ENCODE measurements around the gene STXBP6. TPM values are rescaled to one million over a fixed set of nuclear protein-coding genes. Genes with fewer than 3 reads are reported as not detected.

The STXBP6 gene
- total RNA-seq, 4 donors from 2014 or later: 2.6 to 5.5 (median 4.4) TPM

DNA sequence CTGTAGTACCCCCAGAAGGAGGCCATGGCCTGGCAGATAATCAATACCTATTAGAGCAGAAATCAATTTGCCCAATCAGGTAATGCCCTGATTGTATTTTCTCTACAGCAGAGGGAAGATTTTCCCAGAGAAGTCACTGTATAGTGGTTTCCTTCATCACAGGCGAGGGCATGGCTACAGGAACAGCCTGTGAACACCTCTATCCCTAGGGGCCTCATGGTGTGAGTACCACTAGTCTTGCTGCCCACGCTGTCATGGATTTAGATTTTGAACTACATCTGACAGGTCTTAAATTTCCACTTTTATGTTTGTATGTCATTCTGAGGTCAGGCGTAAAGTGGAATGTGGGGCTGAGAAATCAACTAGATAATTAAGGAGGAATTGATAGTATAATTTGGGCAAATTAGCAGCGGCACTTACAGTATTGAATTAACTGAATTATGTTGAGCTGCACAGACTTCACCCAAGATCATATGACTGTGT is 42.4 kb upstream of the STXBP6 start:
- intact Hi-C loops (cut with DNase I; ENCODE audit: low total_unique reads) (no loop called here), in situ Hi-C loops (cut with MboI; ENCODE audit: low sequenced_read_pairs in 4 of 4) (no loop called here)
- no peaks in the 10 kb centered on the region for H3K4me1 ChIP-seq
- TF ChIP-seq POLR2A (IDR thresholded peaks at IDR 0.05): no peak
- TF ChIP-seq, protein P1, sequence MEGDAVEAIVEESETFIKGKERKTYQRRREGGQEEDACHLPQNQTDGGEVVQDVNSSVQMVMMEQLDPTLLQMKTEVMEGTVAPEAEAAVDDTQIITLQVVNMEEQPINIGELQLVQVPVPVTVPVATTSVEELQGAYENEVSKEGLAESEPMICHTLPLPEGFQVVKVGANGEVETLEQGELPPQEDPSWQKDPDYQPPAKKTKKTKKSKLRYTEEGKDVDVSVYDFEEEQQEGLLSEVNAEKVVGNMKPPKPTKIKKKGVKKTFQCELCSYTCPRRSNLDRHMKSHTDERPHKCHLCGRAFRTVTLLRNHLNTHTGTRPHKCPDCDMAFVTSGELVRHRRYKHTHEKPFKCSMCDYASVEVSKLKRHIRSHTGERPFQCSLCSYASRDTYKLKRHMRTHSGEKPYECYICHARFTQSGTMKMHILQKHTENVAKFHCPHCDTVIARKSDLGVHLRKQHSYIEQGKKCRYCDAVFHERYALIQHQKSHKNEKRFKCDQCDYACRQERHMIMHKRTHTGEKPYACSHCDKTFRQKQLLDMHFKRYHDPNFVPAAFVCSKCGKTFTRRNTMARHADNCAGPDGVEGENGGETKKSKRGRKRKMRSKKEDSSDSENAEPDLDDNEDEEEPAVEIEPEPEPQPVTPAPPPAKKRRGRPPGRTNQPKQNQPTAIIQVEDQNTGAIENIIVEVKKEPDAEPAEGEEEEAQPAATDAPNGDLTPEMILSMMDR (IDR thresholded peaks at IDR 0.05 in 4 of 5, conservative IDR thresholded peaks at IDR 0.05 in 1 of 5): no peak
- no peak overlapping the region for H3K27ac ChIP-seq
- no peak for ATAC-seq
- H3K27me3 ChIP-seq: no peaks in the 10 kb centered on the region
- DNase-seq: no peak
- H3K36me3 ChIP-seq: no peaks in the 10 kb centered on the region
- H3K4me3 ChIP-seq: no peak overlapping the region
- H3K9me3 ChIP-seq: no peaks in the 10 kb centered on the region

DNA sequence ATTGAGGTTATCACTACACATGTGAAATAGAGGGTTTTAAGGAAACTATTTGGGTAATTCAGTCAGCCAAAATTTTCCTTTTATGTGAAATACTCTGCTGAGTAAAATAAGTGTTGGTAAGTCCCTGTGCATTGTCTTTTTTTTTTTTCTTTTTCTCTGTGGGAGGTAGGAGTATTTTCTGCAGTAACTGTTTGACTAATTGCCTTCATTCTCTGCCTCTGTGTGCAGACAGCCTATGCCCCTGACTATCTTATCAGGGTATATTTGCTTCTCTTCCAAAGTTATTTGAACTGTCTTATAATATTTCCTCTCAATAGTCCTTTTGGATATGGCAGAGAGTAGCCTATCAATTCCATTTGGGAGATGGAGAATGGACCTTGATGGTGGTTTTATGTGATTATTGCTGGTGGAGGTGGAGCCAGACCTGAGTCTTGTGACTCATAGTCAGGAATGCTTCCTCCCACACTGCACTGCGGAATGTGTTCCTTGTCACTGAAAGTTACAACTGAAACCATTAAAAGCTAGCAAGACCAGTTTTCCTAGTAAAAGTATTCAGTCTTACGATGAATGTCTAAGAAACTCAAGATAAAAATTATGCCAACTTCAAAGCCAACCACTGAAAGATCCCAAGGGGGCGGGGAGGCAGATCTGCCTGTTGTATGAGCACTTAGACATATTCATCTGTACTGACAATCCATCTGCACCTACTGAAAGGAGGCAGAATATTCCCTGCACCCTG is 40.9 kb upstream of the STXBP6 start:
- Histone ChIP-seq H3K9me3 (no peaks in the 10 kb centered on the region), H3K4me3 (no peak overlapping the region), H3K36me3 (no peaks in the 10 kb centered on the region), H3K27me3 (no peaks in the 10 kb centered on the region), H3K27ac (no peak overlapping the region), H3K4me1 (no peaks in the 10 kb centered on the region)
- no peak for DNase-seq
- ATAC-seq: no peak
- in situ Hi-C loops (cut with MboI; ENCODE audit: low sequenced_read_pairs in 4 of 4) (no loop called here), intact Hi-C loops (cut with DNase I; ENCODE audit: low total_unique reads) (no loop called here)
- TF ChIP-seq POLR2A (IDR thresholded peaks at IDR 0.05): no peak
- TF ChIP-seq, protein P1 (IDR thresholded peaks at IDR 0.05 in 4 of 5, conservative IDR thresholded peaks at IDR 0.05 in 1 of 5): no peak

DNA sequence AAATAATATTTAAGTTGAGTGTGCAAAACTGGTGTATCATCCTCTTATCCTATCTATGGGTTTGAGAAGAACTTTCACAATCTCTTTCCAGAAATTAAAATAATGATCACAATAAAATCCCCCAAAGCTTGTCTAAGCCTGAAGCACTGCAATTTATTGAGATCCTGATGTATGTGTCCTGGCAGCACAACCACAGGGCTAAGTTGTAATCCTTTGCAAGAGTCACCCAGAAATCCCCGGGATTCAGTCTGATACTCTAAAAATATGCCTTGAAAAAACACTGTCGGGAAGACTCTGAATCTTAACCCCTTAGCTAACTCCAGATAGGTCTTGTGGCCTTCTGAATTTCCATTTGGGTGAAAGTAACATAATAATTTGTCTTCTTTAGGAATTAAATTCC is 40.3 kb upstream of the STXBP6 start:
- H3K4me3 ChIP-seq: no peak overlapping the region
- H3K27ac ChIP-seq: no peak overlapping the region

DNA sequence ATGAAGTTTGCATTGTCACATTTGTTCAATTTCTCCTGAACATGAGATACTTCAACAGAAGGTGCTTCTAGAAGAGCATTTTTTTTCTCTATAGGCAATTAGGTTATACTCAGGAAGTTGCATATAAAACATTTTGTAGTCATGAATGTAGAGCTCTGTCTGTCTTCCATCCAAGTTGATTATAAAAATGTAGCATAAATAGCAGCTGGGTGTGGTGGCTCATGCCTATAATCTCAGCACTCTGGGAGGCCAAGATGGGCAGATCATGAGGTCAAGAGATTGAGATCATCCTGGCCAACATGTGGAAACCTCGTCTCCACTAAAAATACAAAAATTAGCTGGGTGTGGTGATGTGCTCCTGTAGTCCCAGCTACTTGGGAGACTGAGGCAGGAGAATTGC is 39.5 kb upstream of the STXBP6 start:
- Histone ChIP-seq H3K36me3 (no peaks in the 10 kb centered on the region), H3K27me3 (no peaks in the 10 kb centered on the region), H3K4me3 (no peak overlapping the region), H3K9me3 (no peaks in the 10 kb centered on the region), H3K4me1 (no peaks in the 10 kb centered on the region), H3K27ac (no peak overlapping the region)
- TF ChIP-seq POLR2A (IDR thresholded peaks at IDR 0.05): no peak
- TF ChIP-seq, protein P1 (IDR thresholded peaks at IDR 0.05 in 4 of 5, conservative IDR thresholded peaks at IDR 0.05 in 1 of 5): no peak
- DNase-seq (no peak), ATAC-seq (no peak)
- in situ Hi-C loops (cut with MboI; ENCODE audit: low sequenced_read_pairs in 4 of 4): no loop called here
- intact Hi-C loops (cut with DNase I; ENCODE audit: low total_unique reads): no loop called here

More for the DNA sequence above, 40.3 kb upstream of the STXBP6 start:
- DNase-seq (no peak), ATAC-seq (no peak)
- H3K36me3 ChIP-seq: no peaks in the 10 kb centered on the region
- no peak for TF ChIP-seq POLR2A (IDR thresholded peaks at IDR 0.05)
- TF ChIP-seq, protein P1 (IDR thresholded peaks at IDR 0.05 in 4 of 5, conservative IDR thresholded peaks at IDR 0.05 in 1 of 5): no peak
- H3K27me3 ChIP-seq: no peaks in the 10 kb centered on the region
- H3K4me1 ChIP-seq: no peaks in the 10 kb centered on the region
- in situ Hi-C loops (cut with MboI; ENCODE audit: low sequenced_read_pairs in 4 of 4) (no loop called here), intact Hi-C loops (cut with DNase I; ENCODE audit: low total_unique reads) (no loop called here)
- no peaks in the 10 kb centered on the region for H3K9me3 ChIP-seq
